ENCODE data around the gene DNAAF5.

DNAAF5 gene

DNA sequence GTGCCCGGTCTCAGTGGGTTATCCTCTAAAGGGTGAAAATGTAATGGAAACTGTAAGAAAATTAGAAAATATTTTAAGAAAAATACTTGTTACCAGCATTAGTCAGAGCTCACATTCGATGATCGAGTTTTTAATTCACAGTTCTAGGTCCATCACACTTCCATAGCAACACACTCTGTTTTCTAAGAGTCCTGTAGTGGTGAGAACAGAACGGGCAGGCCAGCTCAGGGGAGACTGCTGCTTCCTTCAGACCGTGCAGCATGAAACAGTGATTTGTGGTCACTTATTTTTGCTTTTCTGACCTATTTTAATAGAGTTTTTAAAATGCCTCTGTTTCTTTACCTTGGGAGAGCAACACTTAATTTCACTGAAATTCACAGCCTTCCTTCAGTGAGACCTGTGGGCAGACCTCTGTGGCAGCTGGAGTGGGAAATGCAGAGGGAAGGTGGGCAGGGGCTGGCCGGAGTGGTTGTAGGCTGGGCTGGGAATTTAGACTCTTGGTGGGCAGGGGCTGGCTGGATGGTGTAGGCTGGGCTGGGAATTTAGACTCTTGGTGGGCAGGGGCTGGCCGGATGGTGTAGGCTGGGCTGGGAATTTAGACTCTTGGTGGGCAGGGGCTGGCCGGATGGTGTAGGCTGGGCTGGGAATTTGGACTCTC lies 107.2 kb downstream of the DNAAF5 start:
- Histone ChIP-seq H3K27me3 (ENCODE audit: control insufficient read depth, insufficient read depth, low read length, poor library complexity, severe bottlenecking) (no peaks in the 10 kb centered on the region), H3K36me3 (ENCODE audit: control insufficient read depth, insufficient read depth, low read length) (peaks cover 2% of the 10 kb centered on the region), H3K27ac (ENCODE audit: insufficient read depth, low read depth, low read length, poor library complexity, severe bottlenecking) (no peak overlapping the region), H3K9me3 (ENCODE audit: control insufficient read depth, low read length) (no peaks in the 10 kb centered on the region), H3K4me1 (ENCODE audit: control insufficient read depth, insufficient read depth, low read length) (no peaks in the 10 kb centered on the region), H3K4me3 (ENCODE audit: insufficient read depth, low read depth, low read length) (no peak overlapping the region)
- WGBS, 2 experiments: 91 to 93% methylated on average over 8 of the region's 8 CpGs

DNA sequence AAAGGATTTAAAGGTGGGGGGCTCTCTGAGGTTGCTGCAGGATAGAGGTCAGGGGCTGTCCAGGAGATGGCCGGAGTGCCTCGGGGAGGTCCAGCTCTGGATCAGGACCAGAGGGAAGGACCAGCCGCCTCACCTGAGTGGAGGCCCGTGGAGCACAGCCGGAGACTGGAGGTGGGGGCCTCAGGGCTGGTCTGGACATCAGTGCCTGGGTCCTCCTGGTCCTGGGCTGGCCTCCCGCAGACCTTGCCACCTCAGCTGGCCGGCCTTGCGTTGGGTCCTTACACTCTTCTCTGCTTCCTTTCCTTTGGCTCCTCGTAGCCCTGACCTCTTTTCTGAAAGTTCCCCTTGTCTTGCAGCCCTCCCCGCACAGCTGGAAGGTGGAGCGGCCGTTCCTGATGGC lies 107.8 kb downstream of the DNAAF5 start:
- H3K27me3 ChIP-seq (ENCODE audit: control insufficient read depth, insufficient read depth, low read length, poor library complexity, severe bottlenecking): no peaks in the 10 kb centered on the region
- WGBS, 2 experiments: 91 to 92% methylated on average over 12 of the region's 12 CpGs
- no peaks in the 10 kb centered on the region for H3K4me1 ChIP-seq (ENCODE audit: control insufficient read depth, insufficient read depth, low read length)
- no peak overlapping the region for H3K27ac ChIP-seq (ENCODE audit: insufficient read depth, low read depth, low read length, poor library complexity, severe bottlenecking)
- H3K36me3 ChIP-seq (ENCODE audit: control insufficient read depth, insufficient read depth, low read length): peaks cover 5% of the 10 kb centered on the region
- no peak overlapping the region for H3K4me3 ChIP-seq (ENCODE audit: insufficient read depth, low read depth, low read length)
- H3K9me3 ChIP-seq (ENCODE audit: control insufficient read depth, low read length): no peaks in the 10 kb centered on the region

DNA sequence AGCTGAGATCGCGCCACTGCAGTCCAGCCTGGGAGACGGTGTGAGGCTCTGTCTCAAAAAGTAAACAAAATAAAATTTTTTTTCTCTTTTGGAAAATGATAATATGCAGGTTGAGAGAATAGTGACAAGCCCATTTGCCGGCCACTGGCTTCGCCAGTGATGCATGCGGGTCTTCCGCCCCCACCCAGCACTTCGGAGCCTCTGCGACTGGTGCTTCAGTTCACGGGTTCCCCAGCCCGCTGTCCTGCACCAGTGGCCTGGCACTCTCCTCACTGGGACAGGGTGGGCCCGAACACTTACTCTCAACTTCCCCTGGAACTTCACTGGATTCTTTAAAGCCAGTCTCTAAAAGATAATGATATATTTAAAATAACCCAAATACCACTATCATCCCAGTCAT lies 108.5 kb downstream of the DNAAF5 start:
- Histone ChIP-seq H3K27me3 (ENCODE audit: control insufficient read depth, insufficient read depth, low read length, poor library complexity, severe bottlenecking) (no peaks in the 10 kb centered on the region), H3K36me3 (ENCODE audit: control insufficient read depth, insufficient read depth, low read length) (peaks cover 8% of the 10 kb centered on the region), H3K9me3 (ENCODE audit: control insufficient read depth, low read length) (no peaks in the 10 kb centered on the region), H3K4me3 (ENCODE audit: insufficient read depth, low read depth, low read length) (no peak overlapping the region), H3K27ac (ENCODE audit: insufficient read depth, low read depth, low read length, poor library complexity, severe bottlenecking) (no peak overlapping the region), H3K4me1 (ENCODE audit: control insufficient read depth, insufficient read depth, low read length) (no peaks in the 10 kb centered on the region)
- WGBS, 2 experiments: 94 to 95% methylated on average over 12 of the region's 12 CpGs

DNA sequence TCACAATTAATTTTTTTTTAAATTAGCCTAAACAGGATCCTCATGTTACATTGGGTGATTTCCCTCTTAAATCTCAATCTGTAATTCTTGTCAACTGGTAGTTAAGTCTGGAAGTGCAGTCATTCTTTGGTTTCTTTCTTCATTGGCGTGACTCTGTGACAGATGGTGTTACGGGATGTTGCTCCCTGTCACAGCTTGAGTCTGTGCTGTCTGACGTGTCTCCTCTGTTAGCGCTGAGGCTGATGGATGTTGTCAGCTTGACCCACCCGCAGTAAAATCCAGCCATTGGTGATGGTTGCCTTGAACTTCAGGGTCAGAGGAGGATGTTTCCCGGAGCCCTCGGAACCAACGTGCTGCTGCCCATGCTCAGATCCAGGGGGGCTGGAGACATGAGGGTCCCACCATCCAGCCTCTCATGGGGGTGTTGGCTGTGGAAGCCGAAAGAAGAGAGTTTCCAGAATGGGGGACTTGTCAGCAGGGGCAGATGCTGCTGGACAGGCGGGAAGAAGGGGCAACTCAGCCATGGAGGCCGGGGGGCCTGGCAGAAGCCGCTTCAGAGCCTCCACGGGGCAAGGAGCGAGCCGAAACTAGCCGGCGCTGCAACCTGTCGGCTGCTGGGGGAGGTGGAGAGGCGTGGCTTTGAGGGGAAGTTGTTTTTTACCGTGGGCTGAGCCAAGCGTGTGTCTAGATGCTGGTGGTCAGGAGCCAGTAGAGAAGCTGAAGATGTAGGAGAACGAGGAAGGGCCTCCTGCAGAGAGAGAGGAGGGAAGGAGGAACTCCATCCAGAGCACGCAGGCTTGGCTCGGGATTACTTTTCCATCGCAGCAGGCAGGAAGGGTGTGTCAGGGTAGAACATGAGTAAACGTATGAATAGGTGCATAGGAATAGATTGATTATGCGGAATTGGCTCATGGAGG lies 109.2 kb downstream of the DNAAF5 start:
- Histone ChIP-seq H3K4me3 (ENCODE audit: insufficient read depth, low read depth, low read length) (no peak overlapping the region), H3K27ac (ENCODE audit: insufficient read depth, low read depth, low read length, poor library complexity, severe bottlenecking) (no peak overlapping the region), H3K36me3 (ENCODE audit: control insufficient read depth, insufficient read depth, low read length) (peaks cover 12% of the 10 kb centered on the region), H3K27me3 (ENCODE audit: control insufficient read depth, insufficient read depth, low read length, poor library complexity, severe bottlenecking) (no peaks in the 10 kb centered on the region), H3K4me1 (ENCODE audit: control insufficient read depth, insufficient read depth, low read length) (no peaks in the 10 kb centered on the region), H3K9me3 (ENCODE audit: control insufficient read depth, low read length) (no peaks in the 10 kb centered on the region)
- 90 to 91% methylated on average over 27 of the region's 27 CpGs for WGBS, 2 experiments
